ENCODE measurements around the gene LMO1. TPM values are rescaled to one million over a fixed set of nuclear protein-coding genes. Genes with fewer than 3 reads are reported as not detected.
A peak's percentile ranks its signal among the peaks of the same experiment; 100 is the strongest.

The LMO1 gene
- total RNA-seq, 1 experiment from 2014 or later, result not detected

GRCh38 chr11:8235925-8236324 is 27.8 kb downstream of the LMO1 start:
- Mint-ChIP-seq H3K27me3 (ENCODE audit: insufficient read depth, unreplicated experiment) (peaks cover under 1% of the 10 kb centered on the region), H3K4me1 (ENCODE audit: insufficient read depth, unreplicated experiment) (peaks cover 16% of the 10 kb centered on the region), H3K9me3 (ENCODE audit: unreplicated experiment) (no peaks in the 10 kb centered on the region), H3K4me3 (ENCODE audit: unreplicated experiment) (no peak overlapping the region), H3K27ac (ENCODE audit: low read depth, unreplicated experiment) (no peak overlapping the region), H3K36me3 (ENCODE audit: insufficient read depth, unreplicated experiment) (no peaks in the 10 kb centered on the region)
- CTCF ChIA-PET, result interaction anchor here (0.6 to 4.1 kb wide), 4 partner anchors 13 to 333 kb away, joined by 3 to 24 read pairs (median 4); partner anchors contain the start of gene LMO1
- no peak for TF ChIP-seq CTCF (IDR thresholded peaks at IDR 0.05; ENCODE audit: unreplicated experiment)
- POLR2A ChIA-PET, result no interaction called here
- no TSS peak for BruUV-seq (replicated peaks)
- intact Hi-C loops (cut with micrococcal nuclease), result no loop called here
- no peak for DNase-seq (ENCODE audit: unreplicated experiment)

- no peak for DNase-seq (ENCODE audit: unreplicated experiment)
- H3K4me1 Mint-ChIP-seq (ENCODE audit: insufficient read depth, unreplicated experiment), result peaks cover 17% of the 10 kb centered on the region
- intact Hi-C loops (cut with micrococcal nuclease), result no loop called here
- H3K27ac Mint-ChIP-seq (ENCODE audit: low read depth, unreplicated experiment), result no peak overlapping the region
- no peaks in the 10 kb centered on the region for H3K9me3 Mint-ChIP-seq (ENCODE audit: unreplicated experiment)
- peak overlapping the region; percentile 34 for H3K4me3 Mint-ChIP-seq (ENCODE audit: unreplicated experiment)
- ChIA-PET POLR2A (interaction anchor here (1.0 to 1.6 kb wide), 2 partner anchors 16 to 28 kb away, joined by 3 to 4 read pairs; partner anchors contain the start of gene LMO1), CTCF (interaction anchor here (0.6 to 19.3 kb wide), 6 partner anchors 27 to 773 kb away, joined by 3 to 398 read pairs (median 3); partner anchors contain the start of gene LMO1)
- no peak for TF ChIP-seq CTCF (IDR thresholded peaks at IDR 0.05; ENCODE audit: unreplicated experiment)
- no peaks in the 10 kb centered on the region for H3K27me3 Mint-ChIP-seq (ENCODE audit: insufficient read depth, unreplicated experiment)
- BruUV-seq (replicated peaks), result no TSS peak
- no peaks in the 10 kb centered on the region for H3K36me3 Mint-ChIP-seq (ENCODE audit: insufficient read depth, unreplicated experiment)
Observed at GRCh38 chr11:8234910-8235309, 28.8 kb downstream of the LMO1 start.

GRCh38 chr11:8234425-8234821 is 29.3 kb downstream of the LMO1 start:
- peak; percentile 39 for DNase-seq (ENCODE audit: unreplicated experiment)
- Mint-ChIP-seq H3K36me3 (ENCODE audit: insufficient read depth, unreplicated experiment) (no peaks in the 10 kb centered on the region), H3K9me3 (ENCODE audit: unreplicated experiment) (no peaks in the 10 kb centered on the region), H3K4me1 (ENCODE audit: insufficient read depth, unreplicated experiment) (peaks cover 22% of the 10 kb centered on the region), H3K27ac (ENCODE audit: low read depth, unreplicated experiment) (no peak overlapping the region), H3K4me3 (ENCODE audit: unreplicated experiment) (peak overlapping the region; percentile 34), H3K27me3 (ENCODE audit: insufficient read depth, unreplicated experiment) (no peaks in the 10 kb centered on the region)
- no peak for TF ChIP-seq CTCF (IDR thresholded peaks at IDR 0.05; ENCODE audit: unreplicated experiment)
- POLR2A ChIA-PET, result interaction anchor here (1.0 to 1.6 kb wide), 2 partner anchors 16 to 29 kb away, joined by 3 to 4 read pairs; partner anchors contain the start of gene LMO1
- no TSS peak for BruUV-seq (replicated peaks)
- CTCF ChIA-PET, result interaction anchor here (0.6 to 19.3 kb wide), 5 partner anchors 27 to 774 kb away, joined by 3 to 398 read pairs (median 3); partner anchors contain the start of gene LMO1
- intact Hi-C loops (cut with micrococcal nuclease), result no loop called here

GRCh38 chr11:8233691-8234424 is 29.8 kb downstream of the LMO1 start:
- peaks cover 28% of the 10 kb centered on the region for H3K4me1 Mint-ChIP-seq (ENCODE audit: insufficient read depth, unreplicated experiment)
- peak; percentile 76 for DNase-seq (ENCODE audit: unreplicated experiment)
- CTCF ChIA-PET, result interaction anchor here (0.6 to 19.3 kb wide), 3 partner anchors 28 to 333 kb away, joined by 3 to 398 read pairs (median 3); partner anchors contain the start of gene LMO1
- POLR2A ChIA-PET, result interaction anchor here (1.0 to 1.6 kb wide), 2 partner anchors 17 to 30 kb away, joined by 3 to 4 read pairs; partner anchors contain the start of gene LMO1
- H3K27ac Mint-ChIP-seq (ENCODE audit: low read depth, unreplicated experiment), result peak overlapping the region; percentile 35
- H3K9me3 Mint-ChIP-seq (ENCODE audit: unreplicated experiment), result no peaks in the 10 kb centered on the region
- H3K36me3 Mint-ChIP-seq (ENCODE audit: insufficient read depth, unreplicated experiment), result no peaks in the 10 kb centered on the region
- intact Hi-C loops (cut with micrococcal nuclease), result no loop called here
- no peak for TF ChIP-seq CTCF (IDR thresholded peaks at IDR 0.05; ENCODE audit: unreplicated experiment)
- no peak overlapping the region for H3K4me3 Mint-ChIP-seq (ENCODE audit: unreplicated experiment)
- no peaks in the 10 kb centered on the region for H3K27me3 Mint-ChIP-seq (ENCODE audit: insufficient read depth, unreplicated experiment)
- BruUV-seq (replicated peaks), result no TSS peak
